Uterus (tissue), 4 donors: ENCODE data around the gene SLC35E2B. TPM values are rescaled to one million over a fixed set of nuclear protein-coding genes. Genes with fewer than 3 reads are reported as not detected.
"Not testable (repeated sequence)": the region's sequence is repeated elsewhere in the genome, so short reads cannot be mapped to it uniquely, and the experiment has no call there.

Experiments
- DNase-seq, 2 donors: peaks; one replicate each; pipeline ENCODE4 v3.0.0-alpha.2; 2019 to 2020
- H3K27ac ChIP-seq, 2 donors: fragments of 200-600 bp; sonication (generic); 1 replicate in 1 of 2; 2 replicates in 1 of 2; pipeline ENCODE4 v1.5.1; 2016 to 2018
- H3K27me3 ChIP-seq, 2 donors: fragments of 200-600 bp; sonication (generic); one replicate each; pipeline ENCODE4 v1.5.1; 2018 to 2019; ENCODE audit warnings: control low read depth in 1 of 2
- H3K36me3 ChIP-seq, 2 donors: fragments of 200-600 bp; sonication (generic); one replicate each; pipeline ENCODE4 v1.5.1; 2019; ENCODE audit warnings: control low read depth in 1 of 2
- H3K4me1 ChIP-seq, 2 donors: fragments of 200-600 bp; sonication (generic); one replicate each; pipeline ENCODE4 v1.5.1; 2018 to 2019; ENCODE audit warnings: control low read depth in 1 of 2
- H3K4me3 ChIP-seq, 2 donors: fragments of 200-600 bp; sonication (generic); 1 replicate in 1 of 2; 2 replicates in 1 of 2; pipeline ENCODE4 v1.5.1; 2018 to 2019; ENCODE audit warnings: mild to moderate bottlenecking in 1 of 2
- H3K9me3 ChIP-seq, 2 donors: fragments of 200-600 bp; sonication (generic); one replicate each; pipeline ENCODE4 v1.5.1; 2019; ENCODE audit warnings: control low read depth in 1 of 2
- POLR2A ChIP-seq, 2 donors: fragments of 450-650 bp; IDR thresholded peaks; one replicate each; pipeline ENCODE4 v1.6.1; 2016; ENCODE audit warnings: antibody characterized with exemption in 2 of 2, mild to moderate bottlenecking in 1 of 2, moderate library complexity in 1 of 2
- intact Hi-C: fragments of 100-400 bp; cut with DNase I; formaldehyde crosslinking; loops from one replicate; pipeline ENCODE4 v1.15.1; 2023; ENCODE audit warnings: low total_unique reads
- total RNA-seq, 4 donors: library from RNA; depleted of rRNA in 3 of 4; stranded (reverse); fragments of >200 nt in 3 of 4; gene quantifications; one replicate each; pipeline versions ENCODE4 v1.1.0 to v1.2.4, GENCODE V29; 2014 to 2023
- TF ChIP-seq, protein P1 (sequence below), 4 experiments: fragments of 200-600 bp in 2 of 4; fragments of 450-650 bp in 2 of 4; sonication (generic) in 2 of 4; IDR thresholded peaks; one replicate each; pipeline ENCODE4 v1.5.1; 2016 to 2019; ENCODE audit warnings: antibody characterized with exemption in 4 of 4, mild to moderate bottlenecking in 2 of 4, moderate library complexity in 1 of 4
- donor health status: DM: yes; HTN: yes; CAD: no.

SLC35E2B gene
- total RNA-seq, 4 donors from 2014 or later = 19.1 to 59.2 (median 52.5) TPM

DNA sequence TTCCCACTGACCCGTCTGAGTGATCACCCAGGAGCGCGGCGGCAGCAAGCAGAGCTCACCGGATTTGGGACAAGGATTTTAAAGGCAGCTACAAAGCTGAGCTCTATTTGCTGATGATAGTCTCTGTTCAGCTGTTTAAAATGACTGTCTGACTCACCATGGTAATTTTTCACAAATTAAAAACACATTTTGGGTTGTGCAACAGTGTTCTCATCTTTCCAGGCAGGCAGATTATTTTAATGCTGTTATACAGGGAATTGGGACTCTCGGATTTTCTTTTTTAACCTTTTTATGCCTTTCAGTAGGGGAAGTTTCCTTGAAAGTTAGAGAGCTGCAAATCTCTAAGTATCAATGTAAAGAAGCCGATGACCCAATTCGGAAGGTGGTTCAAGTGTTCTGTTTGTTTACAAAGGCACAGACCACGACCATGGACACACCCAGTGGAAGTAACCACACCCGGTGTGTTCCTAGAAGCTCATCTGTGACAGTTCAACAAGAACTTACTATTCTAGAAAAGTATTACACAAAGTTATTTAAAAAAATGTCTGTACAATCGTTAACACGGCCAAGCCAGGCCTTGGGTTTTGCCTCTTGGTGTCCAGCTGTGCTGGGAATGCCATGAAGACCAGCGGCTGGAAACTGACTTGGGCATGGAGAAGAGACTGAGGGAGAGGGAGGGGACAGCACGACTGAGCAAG, 35.9 kb upstream of the SLC35E2B start:
- H3K27ac ChIP-seq = peak overlapping the region; percentile 37 to 70
- H3K4me1 ChIP-seq, H3K36me3 ChIP-seq, H3K9me3 ChIP-seq, intact Hi-C loops, H3K4me3 ChIP-seq, H3K27me3 ChIP-seq: not testable (repeated sequence)
- DNase-seq = peak in 1 of 2 donors; percentile 32

DNA sequence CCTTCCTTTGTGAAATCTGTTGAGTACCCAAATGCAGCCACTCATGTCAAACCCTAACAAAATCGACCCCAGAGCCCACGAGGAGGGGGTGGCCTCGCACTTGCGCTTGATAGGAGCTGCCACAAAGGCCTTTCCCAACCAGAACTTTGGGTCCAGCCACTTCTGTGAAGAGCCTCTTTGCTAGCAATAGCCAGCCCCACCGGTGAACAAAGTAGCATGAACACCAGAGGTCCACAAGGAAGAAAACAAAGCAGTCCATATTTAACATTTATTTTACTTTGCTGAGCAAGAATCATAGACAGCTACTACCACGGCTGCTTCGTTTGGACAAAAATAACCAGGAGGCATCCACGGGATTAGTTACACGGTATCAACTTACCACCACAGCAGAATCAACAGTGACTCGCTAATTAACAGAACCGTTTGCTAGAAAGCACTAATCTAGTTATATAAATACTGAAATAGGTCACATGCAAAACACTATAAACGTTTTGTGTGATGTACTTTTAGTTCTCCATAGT, 34.6 kb upstream of the SLC35E2B start:
- H3K4me3 ChIP-seq, H3K27ac ChIP-seq, H3K4me1 ChIP-seq, DNase-seq, H3K27me3 ChIP-seq, H3K9me3 ChIP-seq, H3K36me3 ChIP-seq, intact Hi-C loops: not testable (repeated sequence)

DNA sequence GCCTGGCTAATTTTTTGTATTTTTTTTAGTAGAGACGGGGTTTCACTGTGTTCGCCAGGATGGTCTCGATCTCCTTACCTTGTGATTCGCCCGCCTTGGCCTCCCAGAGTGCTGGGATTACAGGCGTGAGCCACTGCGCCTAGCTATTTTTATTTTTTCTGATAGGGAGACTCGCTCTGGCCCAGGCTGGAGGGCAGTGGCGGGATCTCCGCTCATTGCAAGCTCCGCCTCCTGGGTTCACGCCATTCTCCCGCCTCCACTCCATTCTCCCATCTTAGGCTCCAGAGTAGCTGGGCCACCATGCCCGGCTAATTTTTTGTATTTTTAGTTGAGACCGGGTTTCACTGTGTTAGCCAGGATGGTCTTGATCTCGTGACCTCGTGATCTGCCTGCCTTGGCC, 33.5 kb upstream of the SLC35E2B start:
- DNase-seq = peak in 1 of 2 donors; percentile 10

DNA sequence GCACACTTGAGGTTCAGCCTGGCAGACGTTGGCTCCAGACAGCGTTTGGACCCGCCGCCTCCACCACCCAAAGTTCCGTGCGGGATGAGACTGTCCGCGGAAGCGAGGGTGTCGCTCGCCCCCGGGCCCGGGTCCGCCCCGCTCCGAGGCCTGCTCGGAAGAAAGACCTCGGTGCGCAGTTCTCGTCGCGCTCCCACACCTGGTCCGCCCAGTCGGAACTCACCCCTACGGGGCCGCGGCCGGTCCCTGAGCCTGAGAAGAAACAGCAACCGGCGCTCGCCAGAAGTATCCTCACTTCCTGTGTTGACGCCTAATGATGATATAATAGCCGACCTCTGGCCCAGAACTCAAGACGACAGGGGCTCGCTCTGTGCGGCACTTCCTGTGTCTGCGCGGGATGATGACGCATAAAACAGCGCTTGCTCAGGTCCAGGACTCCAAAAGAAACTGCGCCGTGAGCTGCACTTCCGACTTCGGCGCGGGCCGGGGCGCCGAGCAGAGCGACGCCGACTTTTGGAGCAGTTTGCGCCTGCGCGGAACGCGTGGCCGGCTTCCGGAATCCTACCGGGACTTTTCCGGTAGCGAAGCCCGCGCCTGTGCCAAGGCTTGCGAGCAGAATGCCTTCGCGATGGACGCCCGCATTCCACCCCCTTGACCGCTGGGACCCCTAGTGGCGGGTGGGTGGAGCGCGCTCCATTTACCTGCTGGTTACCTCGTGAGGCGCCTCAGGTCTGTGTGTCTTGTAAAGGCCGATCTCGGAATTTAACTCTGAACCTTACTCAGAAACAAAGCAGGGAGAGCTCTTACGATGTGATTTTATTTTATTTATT, 31.7 kb upstream of the SLC35E2B start, which contains the start of gene CDK11A:
Gene CDK11A (minus strand): TSS at position 323 of the 830 bp plus-strand sequence. CDS start 1,539 bp downstream, outside the sequence.
- intact Hi-C loops, H3K4me1 ChIP-seq: not testable (repeated sequence)

More for the DNA sequence above, 33.5 kb upstream of the SLC35E2B start:
- H3K27me3 ChIP-seq, intact Hi-C loops, H3K36me3 ChIP-seq, H3K4me3 ChIP-seq, H3K4me1 ChIP-seq, H3K9me3 ChIP-seq, H3K27ac ChIP-seq: not testable (repeated sequence)

DNA sequence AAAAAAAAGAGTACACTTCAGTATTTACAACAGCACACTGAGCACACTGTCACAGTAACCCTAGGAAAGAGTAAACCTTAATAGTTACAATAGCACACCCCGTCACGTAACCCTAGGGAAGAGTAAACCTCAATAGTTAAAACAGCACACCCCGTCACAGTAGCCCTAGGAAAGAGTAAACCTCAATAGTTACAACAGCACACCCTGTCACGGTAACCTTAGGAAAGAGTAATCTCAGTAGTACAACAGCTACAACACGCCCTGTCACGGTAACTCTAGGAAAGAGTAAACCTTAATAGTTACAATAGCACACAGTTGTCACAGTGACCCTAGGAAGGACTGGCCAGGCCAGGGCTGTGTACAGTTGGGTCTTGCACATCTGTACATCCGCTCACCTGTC, 28.6 kb upstream of the SLC35E2B start:
- intact Hi-C loops = no loop called here
- no peaks in the 10 kb centered on the region for H3K4me1 ChIP-seq
- TF ChIP-seq, protein P1, sequence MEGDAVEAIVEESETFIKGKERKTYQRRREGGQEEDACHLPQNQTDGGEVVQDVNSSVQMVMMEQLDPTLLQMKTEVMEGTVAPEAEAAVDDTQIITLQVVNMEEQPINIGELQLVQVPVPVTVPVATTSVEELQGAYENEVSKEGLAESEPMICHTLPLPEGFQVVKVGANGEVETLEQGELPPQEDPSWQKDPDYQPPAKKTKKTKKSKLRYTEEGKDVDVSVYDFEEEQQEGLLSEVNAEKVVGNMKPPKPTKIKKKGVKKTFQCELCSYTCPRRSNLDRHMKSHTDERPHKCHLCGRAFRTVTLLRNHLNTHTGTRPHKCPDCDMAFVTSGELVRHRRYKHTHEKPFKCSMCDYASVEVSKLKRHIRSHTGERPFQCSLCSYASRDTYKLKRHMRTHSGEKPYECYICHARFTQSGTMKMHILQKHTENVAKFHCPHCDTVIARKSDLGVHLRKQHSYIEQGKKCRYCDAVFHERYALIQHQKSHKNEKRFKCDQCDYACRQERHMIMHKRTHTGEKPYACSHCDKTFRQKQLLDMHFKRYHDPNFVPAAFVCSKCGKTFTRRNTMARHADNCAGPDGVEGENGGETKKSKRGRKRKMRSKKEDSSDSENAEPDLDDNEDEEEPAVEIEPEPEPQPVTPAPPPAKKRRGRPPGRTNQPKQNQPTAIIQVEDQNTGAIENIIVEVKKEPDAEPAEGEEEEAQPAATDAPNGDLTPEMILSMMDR (IDR thresholded peaks at IDR 0.05) = no peak
- no peak for TF ChIP-seq POLR2A (IDR thresholded peaks at IDR 0.05)
- H3K9me3 ChIP-seq = no peaks in the 10 kb centered on the region
- H3K4me3 ChIP-seq = no peak overlapping the region
- H3K27me3 ChIP-seq = no peaks in the 10 kb centered on the region
- H3K27ac ChIP-seq = no peak overlapping the region
- no peaks in the 10 kb centered on the region for H3K36me3 ChIP-seq
- DNase-seq = no peak

More for the DNA sequence above, 31.7 kb upstream of the SLC35E2B start, which contains the start of gene CDK11A:
- peak; percentile 14 to 71 for TF ChIP-seq POLR2A (IDR thresholded peaks at IDR 0.05)
- TF ChIP-seq, protein P1 (IDR thresholded peaks at IDR 0.05) = peak in 3 of 4 experiments; percentile 22 to 43 (median 30)
- Histone ChIP-seq H3K27ac (peak within 1 kb of the TSS; percentile 69 to 94), H3K4me3 (peak within 1 kb of the TSS; percentile 55 to 75)
- not testable (repeated sequence) for H3K9me3 ChIP-seq, H3K27me3 ChIP-seq, H3K36me3 ChIP-seq
- peak; percentile 98 to 99 for DNase-seq

DNA sequence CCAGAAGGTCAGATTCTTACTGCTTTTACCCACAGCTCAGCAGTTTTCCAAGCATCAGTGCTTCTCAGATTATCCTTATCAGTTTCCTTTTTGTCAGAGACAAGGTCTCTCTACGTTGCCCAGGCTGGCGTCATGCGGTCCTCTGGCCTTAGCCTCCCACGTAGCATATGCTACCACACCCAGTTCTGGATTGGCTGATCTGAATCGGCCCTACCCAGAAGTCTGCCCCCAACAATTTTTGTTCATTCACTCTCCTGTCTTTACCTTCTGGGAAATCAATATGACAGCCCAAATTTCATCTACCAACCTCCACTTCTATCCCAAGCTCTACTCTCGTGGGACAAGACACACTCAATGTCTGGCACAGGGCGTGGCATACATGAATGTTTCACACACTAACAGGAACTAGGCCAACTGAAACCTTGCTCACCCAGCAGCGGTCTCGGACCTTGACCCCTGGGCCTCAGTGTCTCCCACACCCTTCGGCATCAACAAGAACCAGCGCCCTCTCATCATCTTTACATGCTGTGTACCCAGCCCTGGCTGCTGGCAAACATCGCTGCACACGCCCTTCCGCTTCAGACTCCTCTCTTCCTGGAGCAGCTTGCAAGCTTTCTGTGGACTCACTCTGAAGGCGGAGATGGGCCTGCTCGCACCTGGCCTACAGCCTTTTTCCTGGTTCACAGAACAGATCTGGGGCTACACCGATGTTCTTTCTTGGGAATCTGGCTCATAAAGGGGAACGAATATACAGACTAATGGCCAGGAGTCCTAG, 22.7 kb upstream of the SLC35E2B start:
- H3K36me3 ChIP-seq, H3K4me3 ChIP-seq, H3K9me3 ChIP-seq, H3K4me1 ChIP-seq, H3K27me3 ChIP-seq, intact Hi-C loops, H3K27ac ChIP-seq: not testable (repeated sequence)
- peak in 1 of 2 donors; percentile 3 for DNase-seq

DNA sequence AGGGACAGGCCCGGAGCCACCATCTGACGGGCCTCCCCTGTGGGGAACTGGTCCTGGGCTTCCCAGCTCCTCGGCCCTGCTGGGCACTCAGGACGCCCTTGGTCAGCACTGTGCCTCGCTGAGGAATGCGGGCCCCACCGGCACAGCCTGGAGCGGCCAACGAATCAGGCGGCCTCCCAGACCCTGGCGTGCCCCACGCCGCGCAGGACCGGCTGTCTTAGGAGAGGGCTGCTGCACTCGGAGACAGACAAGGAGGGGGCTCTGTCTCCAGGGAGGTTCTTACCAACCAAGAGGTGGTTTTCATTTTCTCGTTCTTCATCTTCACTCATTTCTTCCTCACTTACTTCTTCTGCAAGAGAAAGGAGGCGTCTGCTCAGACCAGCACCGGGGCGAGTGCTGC, 15.3 kb upstream of the SLC35E2B start:
- intact Hi-C loops, H3K27me3 ChIP-seq: not testable (repeated sequence)

DNA sequence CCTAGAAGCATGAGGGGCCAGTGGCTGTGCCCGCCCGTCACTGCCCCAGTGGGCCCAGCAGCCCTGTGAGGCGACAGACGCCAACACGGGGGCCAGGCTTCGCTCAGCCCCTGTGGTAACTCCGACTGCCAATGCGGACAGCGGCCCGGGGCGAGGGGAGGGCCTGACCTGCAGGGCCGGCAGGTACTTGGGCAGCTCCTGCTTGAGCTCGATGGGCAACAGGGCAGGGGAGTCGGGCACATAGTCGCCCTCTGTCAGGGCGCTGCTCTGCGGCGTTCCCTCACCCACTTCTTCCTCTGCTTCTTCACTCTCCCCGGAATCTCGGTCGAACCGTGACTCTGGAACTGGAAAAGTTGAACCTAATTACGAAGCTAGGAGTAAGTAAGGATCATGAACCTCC, 14.6 kb upstream of the SLC35E2B start:
- H3K9me3 ChIP-seq, intact Hi-C loops, H3K27me3 ChIP-seq, H3K4me1 ChIP-seq, H3K36me3 ChIP-seq, H3K27ac ChIP-seq, H3K4me3 ChIP-seq: not testable (repeated sequence)
- peak in 1 of 2 donors; percentile 6 for DNase-seq

More for the DNA sequence above, 15.3 kb upstream of the SLC35E2B start:
- not testable (repeated sequence) for H3K4me1 ChIP-seq, H3K9me3 ChIP-seq, H3K36me3 ChIP-seq, H3K4me3 ChIP-seq, DNase-seq, H3K27ac ChIP-seq

DNA sequence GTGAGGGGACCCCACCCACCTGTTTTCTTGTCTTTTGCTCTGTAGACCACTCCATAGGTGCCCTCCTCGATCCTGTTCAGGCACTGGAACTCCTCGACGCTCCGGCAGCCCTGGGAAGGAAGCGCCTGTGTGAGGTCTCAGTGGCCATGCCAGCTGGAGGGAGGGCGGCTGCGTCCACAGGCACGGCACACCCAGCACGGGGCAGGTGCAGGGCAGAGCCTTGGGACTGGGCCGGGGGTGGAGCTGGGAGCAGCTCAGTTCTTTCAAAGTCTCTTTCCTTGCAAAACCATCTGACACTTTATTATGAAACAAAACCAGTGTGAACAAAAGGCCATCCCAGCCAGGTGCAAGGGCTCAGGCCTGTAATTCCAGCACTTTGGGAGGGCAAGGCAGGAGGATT, 13.0 kb upstream of the SLC35E2B start:
- H3K4me3 ChIP-seq, H3K27ac ChIP-seq, H3K27me3 ChIP-seq, H3K4me1 ChIP-seq, intact Hi-C loops, H3K9me3 ChIP-seq, H3K36me3 ChIP-seq: not testable (repeated sequence)
- DNase-seq = peak in 1 of 2 donors; percentile 5

DNA sequence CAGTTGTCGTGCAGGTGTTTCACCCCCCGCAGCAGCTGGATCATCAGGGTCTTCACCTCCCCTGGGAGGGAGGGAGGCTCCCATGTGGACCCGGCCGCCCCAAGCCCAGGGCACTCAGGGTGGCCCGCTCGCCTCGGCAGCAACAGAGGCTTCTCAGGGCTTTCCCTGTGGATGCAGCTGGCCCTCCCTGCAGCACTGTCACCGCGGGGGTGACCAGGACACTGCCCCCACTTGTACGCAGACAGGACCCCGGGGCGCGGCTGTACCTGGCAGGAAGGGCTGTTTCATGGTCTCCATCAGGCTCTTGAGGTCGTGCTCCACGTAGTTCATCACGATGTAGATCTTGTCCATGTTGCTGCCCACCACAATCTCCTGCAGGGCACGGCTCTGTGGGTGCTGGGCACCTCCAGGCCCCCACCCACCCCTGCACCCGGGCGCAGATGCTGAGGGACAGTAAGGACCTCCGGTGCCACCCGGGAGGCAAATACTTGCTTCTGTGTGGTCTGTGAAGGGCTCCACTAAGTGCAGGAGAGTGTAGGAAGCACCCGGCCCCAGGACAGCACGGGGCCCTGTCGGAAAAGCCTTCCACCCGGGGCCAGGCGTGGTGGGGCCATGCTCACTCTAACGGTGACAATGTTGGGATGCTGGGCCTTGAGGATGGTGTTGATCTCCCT, 11.8 kb upstream of the SLC35E2B start:
- DNase-seq = peak; percentile 11 to 13
- H3K36me3 ChIP-seq, intact Hi-C loops, H3K4me1 ChIP-seq, H3K27ac ChIP-seq, H3K9me3 ChIP-seq, H3K4me3 ChIP-seq, H3K27me3 ChIP-seq: not testable (repeated sequence)
